22Rv1 (cell line): ENCODE data around the gene SLC8A3.

Source experiments
- ZFX ChIP-seq: fragments of 450-650 bp; IDR thresholded peaks from 2 replicates; pipeline ENCODE4 v1.6.1; 2017; ENCODE audit warnings: antibody characterized with exemption, borderline replicate concordance
- TF ChIP-seq, protein P1 (sequence below): fragments of 450-650 bp; IDR thresholded peaks from 2 replicates; pipeline ENCODE4 v1.5.1; 2017; ENCODE audit warnings: mild to moderate bottlenecking

DNA sequence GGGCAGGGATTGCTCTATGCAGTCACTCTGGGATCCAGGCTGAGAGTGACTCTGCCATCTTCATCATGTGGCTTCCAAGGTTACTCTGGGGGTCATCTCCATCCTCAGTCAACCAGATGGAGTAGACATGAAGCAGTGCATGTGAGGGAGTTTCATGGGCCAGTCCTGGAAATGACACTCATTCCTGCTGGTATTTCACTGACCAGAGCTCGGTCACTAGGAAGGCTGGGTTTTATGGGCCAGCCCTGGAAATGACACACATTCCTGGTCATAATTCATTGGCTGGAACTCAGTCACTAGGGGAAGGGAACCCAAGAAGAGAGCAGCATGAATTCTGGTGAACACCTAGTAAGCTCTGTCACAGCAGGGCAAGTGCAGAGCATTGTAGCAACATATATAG is 164.9 kb downstream of the SLC8A3 start:
- TF ChIP-seq ZFX, result no peak
- TF ChIP-seq, protein P1, sequence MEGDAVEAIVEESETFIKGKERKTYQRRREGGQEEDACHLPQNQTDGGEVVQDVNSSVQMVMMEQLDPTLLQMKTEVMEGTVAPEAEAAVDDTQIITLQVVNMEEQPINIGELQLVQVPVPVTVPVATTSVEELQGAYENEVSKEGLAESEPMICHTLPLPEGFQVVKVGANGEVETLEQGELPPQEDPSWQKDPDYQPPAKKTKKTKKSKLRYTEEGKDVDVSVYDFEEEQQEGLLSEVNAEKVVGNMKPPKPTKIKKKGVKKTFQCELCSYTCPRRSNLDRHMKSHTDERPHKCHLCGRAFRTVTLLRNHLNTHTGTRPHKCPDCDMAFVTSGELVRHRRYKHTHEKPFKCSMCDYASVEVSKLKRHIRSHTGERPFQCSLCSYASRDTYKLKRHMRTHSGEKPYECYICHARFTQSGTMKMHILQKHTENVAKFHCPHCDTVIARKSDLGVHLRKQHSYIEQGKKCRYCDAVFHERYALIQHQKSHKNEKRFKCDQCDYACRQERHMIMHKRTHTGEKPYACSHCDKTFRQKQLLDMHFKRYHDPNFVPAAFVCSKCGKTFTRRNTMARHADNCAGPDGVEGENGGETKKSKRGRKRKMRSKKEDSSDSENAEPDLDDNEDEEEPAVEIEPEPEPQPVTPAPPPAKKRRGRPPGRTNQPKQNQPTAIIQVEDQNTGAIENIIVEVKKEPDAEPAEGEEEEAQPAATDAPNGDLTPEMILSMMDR, result no peak
